Natural killer cell (primary cell): ENCODE data around the gene KIRREL3. TPM values are rescaled to one million over a fixed set of nuclear protein-coding genes. Genes with fewer than 3 reads are reported as not detected.

Experiments
- ATAC-seq, 3 donors: fragments of 150-1000 bp in 2 of 3; fragments of 200-7000 bp in 1 of 3; cut with Tn5 transposase; 1 replicate in 1 of 3; 2 replicates in 2 of 3; pipeline ENCODE4 v1.10.0; 2021; ENCODE audit warnings: mild to moderate bottlenecking in 2 of 3, moderate library complexity in 2 of 3
- DNase-seq, 2 donors: peaks; one replicate each; pipeline versions ENCODE4 v3.0.0 to v3.0.0-alpha.2; 2013 to 2021; ENCODE audit warnings: mixed read lengths in 1 of 2
- H3K27ac ChIP-seq: one replicate; pipeline ENCODE4 v1.5.1; 2013; ENCODE audit warnings: mild to moderate bottlenecking, low read length
- H3K27me3 ChIP-seq: one replicate; pipeline ENCODE4 v1.6.1; 2013; ENCODE audit warnings: low read length; ENCODE audit not compliant: control insufficient read depth, insufficient read depth
- H3K36me3 ChIP-seq: one replicate; pipeline ENCODE4 v1.6.1; 2013; ENCODE audit warnings: low read length; ENCODE audit not compliant: control insufficient read depth, insufficient read depth
- H3K4me1 ChIP-seq: one replicate; pipeline ENCODE4 v1.6.1; 2013; ENCODE audit warnings: low read length; ENCODE audit not compliant: control insufficient read depth, insufficient read depth
- H3K4me3 ChIP-seq: one replicate; pipeline ENCODE4 v1.5.1; 2013; ENCODE audit warnings: low read length
- H3K9me3 ChIP-seq: one replicate; pipeline ENCODE4 v1.6.1; 2013; ENCODE audit warnings: low read length; ENCODE audit not compliant: control insufficient read depth, insufficient read depth
- H3K27ac Mint-ChIP-seq, 2 donors: one replicate each; pipeline ENCODE4 v1.8.0; 2022; ENCODE audit warnings: mild to moderate bottlenecking in 2 of 2, mixed read lengths in 2 of 2, moderate library complexity in 1 of 2
- H3K27me3 Mint-ChIP-seq, 2 donors: one replicate each; pipeline ENCODE4 v1.8.0; 2022; ENCODE audit warnings: low read depth in 2 of 2, mixed read lengths in 2 of 2
- H3K36me3 Mint-ChIP-seq: one replicate; pipeline ENCODE4 v1.8.0; 2022; ENCODE audit warnings: mixed read lengths
- H3K4me1 Mint-ChIP-seq, 2 donors: one replicate each; pipeline ENCODE4 v1.8.0; 2022; ENCODE audit warnings: mixed read lengths in 2 of 2
- H3K4me3 Mint-ChIP-seq: one replicate; pipeline ENCODE4 v1.8.0; 2022; ENCODE audit warnings: mild to moderate bottlenecking, moderate library complexity, mixed read lengths
- H3K9me3 Mint-ChIP-seq, 2 donors: one replicate each; pipeline ENCODE4 v1.8.0; 2022; ENCODE audit warnings: mixed read lengths in 2 of 2
- WGBS: methylation state at CpG from one replicate; pipeline ENCODE4 v1.1.7; 2013; ENCODE audit warnings: missing lambda C conversion rate; ENCODE audit not compliant: insufficient coverage; 5-methylcytosine and 5-hydroxymethylcytosine counted together
- intact Hi-C: fragments of 100-400 bp; cut with micrococcal nuclease; formaldehyde crosslinking; loops from one replicate; pipeline ENCODE4 v1.14.2; 2022
- total RNA-seq, 4 donors: library from RNA; stranded (reverse); fragments of 120-200 nt in 1 of 4; gene quantifications; one replicate each; pipeline versions ENCODE4 v1.2.3 to v1.2.4, GENCODE V29; 2013 to 2022
- TF ChIP-seq, protein P1 (sequence below): fragments of 200-600 bp; IDR thresholded peaks from one replicate; pipeline ENCODE4 v1.8.0; 2022; ENCODE audit warnings: antibody characterized with exemption

Gene KIRREL3
- total RNA-seq, 3 donors from 2014 or later (not counting 1 experiment from before 2014, with no cell fraction given), result not detected

DNA sequence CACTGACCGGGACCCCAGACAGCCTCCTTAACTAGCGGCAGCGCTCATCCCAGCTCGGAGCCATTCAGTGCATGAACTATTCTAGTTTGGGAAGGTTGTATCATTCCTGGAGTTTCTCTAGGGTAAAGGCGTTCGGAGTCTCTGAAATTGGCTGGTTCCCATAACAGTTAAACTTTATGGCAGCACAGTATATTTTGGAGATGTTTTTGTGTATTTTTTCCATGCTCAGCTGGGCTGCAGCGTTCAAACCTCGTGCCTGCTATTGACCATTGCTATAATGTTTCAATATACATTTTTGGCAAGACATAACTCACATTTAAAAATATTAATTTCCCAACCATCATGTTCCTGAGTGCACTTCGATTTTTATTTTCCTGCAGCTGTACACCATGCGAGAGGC, 475.4 kb downstream of the KIRREL3 start:
- ATAC-seq (no peak), DNase-seq (no peak)
- Histone ChIP-seq H3K36me3 (no peaks in the 10 kb centered on the region), H3K4me1 (no peaks in the 10 kb centered on the region), H3K9me3 (no peaks in the 10 kb centered on the region), H3K27me3 (no peaks in the 10 kb centered on the region), H3K4me3 (no peak overlapping the region), H3K27ac (no peak overlapping the region)
- TF ChIP-seq, protein P1, sequence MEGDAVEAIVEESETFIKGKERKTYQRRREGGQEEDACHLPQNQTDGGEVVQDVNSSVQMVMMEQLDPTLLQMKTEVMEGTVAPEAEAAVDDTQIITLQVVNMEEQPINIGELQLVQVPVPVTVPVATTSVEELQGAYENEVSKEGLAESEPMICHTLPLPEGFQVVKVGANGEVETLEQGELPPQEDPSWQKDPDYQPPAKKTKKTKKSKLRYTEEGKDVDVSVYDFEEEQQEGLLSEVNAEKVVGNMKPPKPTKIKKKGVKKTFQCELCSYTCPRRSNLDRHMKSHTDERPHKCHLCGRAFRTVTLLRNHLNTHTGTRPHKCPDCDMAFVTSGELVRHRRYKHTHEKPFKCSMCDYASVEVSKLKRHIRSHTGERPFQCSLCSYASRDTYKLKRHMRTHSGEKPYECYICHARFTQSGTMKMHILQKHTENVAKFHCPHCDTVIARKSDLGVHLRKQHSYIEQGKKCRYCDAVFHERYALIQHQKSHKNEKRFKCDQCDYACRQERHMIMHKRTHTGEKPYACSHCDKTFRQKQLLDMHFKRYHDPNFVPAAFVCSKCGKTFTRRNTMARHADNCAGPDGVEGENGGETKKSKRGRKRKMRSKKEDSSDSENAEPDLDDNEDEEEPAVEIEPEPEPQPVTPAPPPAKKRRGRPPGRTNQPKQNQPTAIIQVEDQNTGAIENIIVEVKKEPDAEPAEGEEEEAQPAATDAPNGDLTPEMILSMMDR, result no peak
- no peaks in the 10 kb centered on the region for H3K4me1 Mint-ChIP-seq
- H3K9me3 Mint-ChIP-seq, result no peaks in the 10 kb centered on the region
- H3K36me3 Mint-ChIP-seq, result no peaks in the 10 kb centered on the region
- intact Hi-C loops, result no loop called here
- no peak overlapping the region for H3K27ac Mint-ChIP-seq
- no peak overlapping the region for H3K4me3 Mint-ChIP-seq
- peaks cover 3 to 18% of the 10 kb centered on the region in 2 donors for H3K27me3 Mint-ChIP-seq
- 87% methylated on average over 10 of the region's 10 CpGs for WGBS

DNA sequence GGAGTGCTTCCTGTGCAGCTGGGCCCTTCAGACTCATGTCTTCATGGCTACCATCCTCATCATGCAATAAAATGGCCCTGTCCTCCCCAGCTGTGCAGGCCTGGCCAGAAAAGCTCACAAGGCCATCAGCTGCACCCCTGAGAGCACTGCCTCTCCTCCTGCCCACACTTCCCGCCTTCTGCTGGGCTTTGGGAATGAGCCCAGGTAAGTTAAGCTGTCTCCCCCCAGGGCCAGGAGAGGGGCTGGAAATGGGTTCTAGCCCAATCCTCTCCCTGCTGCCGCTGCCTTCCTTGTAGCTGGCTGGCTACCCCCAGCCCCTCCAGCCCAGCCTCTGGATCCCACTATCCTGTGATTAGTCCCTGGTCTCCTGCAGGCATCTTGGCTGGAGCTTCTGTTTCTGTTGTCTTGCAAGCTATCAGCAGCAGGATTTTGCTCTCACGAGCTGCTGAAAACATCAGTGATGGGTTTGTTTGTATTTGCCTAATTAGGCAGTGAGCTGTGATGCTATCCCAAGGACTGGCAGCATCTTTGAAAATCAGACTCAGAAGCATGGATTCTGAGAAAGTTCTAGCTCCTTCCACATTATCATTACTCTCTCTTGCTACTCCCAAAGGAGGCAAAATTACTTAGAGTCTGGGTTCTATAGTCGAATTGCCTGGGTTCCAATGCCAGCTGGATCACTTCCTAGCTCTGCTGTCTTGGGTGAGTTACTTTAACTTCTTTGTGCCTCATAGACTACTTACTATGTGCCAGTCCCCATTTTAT, 476.9 kb downstream of the KIRREL3 start:
- intact Hi-C loops, result no loop called here
- Histone ChIP-seq H3K4me1 (no peaks in the 10 kb centered on the region), H3K27ac (no peak overlapping the region), H3K36me3 (no peaks in the 10 kb centered on the region), H3K4me3 (no peak overlapping the region), H3K9me3 (no peaks in the 10 kb centered on the region), H3K27me3 (no peaks in the 10 kb centered on the region)
- Mint-ChIP-seq H3K4me1 (no peaks in the 10 kb centered on the region), H3K27me3 (peaks cover 3 to 18% of the 10 kb centered on the region in 2 donors), H3K36me3 (no peaks in the 10 kb centered on the region), H3K27ac (no peak overlapping the region), H3K9me3 (no peaks in the 10 kb centered on the region), H3K4me3 (no peak overlapping the region)
- TF ChIP-seq, protein P1, result no peak
- ATAC-seq (no peak), DNase-seq (no peak)
- WGBS, result 70% methylated on average over 4 of the region's 4 CpGs

DNA sequence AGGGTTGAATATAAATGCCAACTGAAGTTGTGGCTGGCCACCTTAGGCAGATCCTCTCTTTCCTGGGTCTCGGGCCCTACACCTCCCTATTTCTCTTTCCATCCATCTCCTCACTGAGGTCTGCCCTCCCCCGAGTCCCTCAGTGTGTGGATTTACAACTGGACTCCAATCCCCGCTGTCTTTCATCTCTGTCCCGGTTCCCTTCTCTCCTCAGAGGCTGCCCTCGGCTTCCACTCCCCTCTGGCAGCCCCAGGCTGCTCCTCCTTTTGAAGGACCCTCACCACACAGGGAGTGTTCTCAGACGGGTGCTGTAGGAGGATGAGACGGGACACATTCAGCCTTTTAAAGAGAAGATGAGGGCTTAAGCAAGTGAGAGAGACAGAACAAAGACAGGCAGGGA, 478.0 kb downstream of the KIRREL3 start:
- no peak for ATAC-seq

More for the DNA sequence above, 478.0 kb downstream of the KIRREL3 start:
- Mint-ChIP-seq H3K27me3 (peaks cover 7 to 18% of the 10 kb centered on the region in 2 donors), H3K4me3 (no peak overlapping the region), H3K9me3 (no peaks in the 10 kb centered on the region), H3K4me1 (no peaks in the 10 kb centered on the region), H3K27ac (no peak overlapping the region), H3K36me3 (no peaks in the 10 kb centered on the region)
- WGBS, result 85% methylated on average over 7 of the region's 7 CpGs
- intact Hi-C loops, result no loop called here
- DNase-seq, result no peak
- H3K4me3 ChIP-seq, result no peak overlapping the region
- H3K27me3 ChIP-seq, result no peaks in the 10 kb centered on the region
- TF ChIP-seq, protein P1, result no peak
- no peaks in the 10 kb centered on the region for H3K9me3 ChIP-seq
- H3K27ac ChIP-seq, result no peak overlapping the region
- H3K36me3 ChIP-seq, result no peaks in the 10 kb centered on the region
- H3K4me1 ChIP-seq, result no peaks in the 10 kb centered on the region
